ENCODE data around the gene PRKCZ.

DNA sequence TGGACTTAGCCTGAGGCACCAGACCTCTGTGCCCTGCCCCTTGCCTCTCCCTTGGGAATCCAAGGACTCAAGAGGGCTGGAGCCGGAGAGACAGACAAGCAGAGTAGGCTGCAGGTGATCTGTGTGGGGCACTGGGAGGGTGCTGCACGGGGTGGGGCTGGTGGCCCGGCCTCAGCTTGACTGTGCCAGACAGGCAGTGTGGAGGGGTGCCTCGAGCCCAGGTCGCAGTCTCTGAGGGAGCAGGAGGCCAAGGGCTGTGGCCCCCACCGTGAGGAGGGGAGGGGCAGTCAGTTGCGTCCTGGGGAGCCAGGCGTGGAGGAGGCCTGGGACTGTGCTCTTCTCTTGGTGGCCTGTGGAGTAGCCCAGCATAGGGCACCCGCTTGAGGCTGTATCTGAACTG is 27.0 kb upstream of the PRKCZ start:
- TF ChIP-seq CTCF (conservative IDR thresholded peaks at IDR 0.05 in 1 of 2, IDR thresholded peaks at IDR 0.05 in 1 of 2; ENCODE audit: low read depth in 1 of 2, low read length in 2 of 2) (no peak), EZH2 (IDR thresholded peaks at IDR 0.05; ENCODE audit: low read length, missing control alignments) (no peak)
